CD14-positive monocyte (primary cell): ENCODE measurements around the gene STX8. TPM values are rescaled to one million over a fixed set of nuclear protein-coding genes. Genes with fewer than 3 reads are reported as not detected.

Experiments
- DNase-seq, 3 donors: peaks; one replicate each; pipeline ENCODE4 v3.0.0-alpha.2; 2011 to 2022
- H2AFZ ChIP-seq: 2 replicates; pipeline ENCODE4 v1.6.0; 2012; ENCODE audit warnings: mild to moderate bottlenecking, low read depth, low read length, inconsistent platforms; ENCODE audit not compliant: insufficient read depth, poor library complexity, severe bottlenecking
- H3K27ac ChIP-seq, 2 donors: 1 replicate in 1 of 2; 2 replicates in 1 of 2; pipeline ENCODE4 v1.5.1; 2012 to 2013; ENCODE audit warnings: low read length in 2 of 2, control low read depth in 1 of 2, inconsistent platforms in 1 of 2, low read depth in 1 of 2, mild to moderate bottlenecking in 1 of 2
- H3K27me3 ChIP-seq, 2 donors: one replicate each; pipeline versions ENCODE4 v1.6.0 to v1.6.1; 2011 to 2013; ENCODE audit warnings: low read length in 2 of 2; ENCODE audit not compliant: control insufficient read depth in 2 of 2, insufficient read depth in 2 of 2
- H3K36me3 ChIP-seq, 2 donors: replicated peaks in 1 of 2; 1 replicate in 1 of 2; 2 replicates in 1 of 2; pipeline versions ENCODE4 v1.5.1 to v1.6.1; 2012 to 2013; ENCODE audit warnings: low read length in 2 of 2, control low read depth in 1 of 2, inconsistent platforms in 1 of 2, mild to moderate bottlenecking in 1 of 2; ENCODE audit not compliant: insufficient read depth in 2 of 2, control insufficient read depth in 1 of 2
- H3K4me1 ChIP-seq, 2 donors: 1 replicate in 1 of 2; 2 replicates in 1 of 2; pipeline versions ENCODE4 v1.5.1 to v1.6.1; 2012 to 2013; ENCODE audit warnings: low read length in 2 of 2, control low read depth in 1 of 2, inconsistent platforms in 1 of 2, mild to moderate bottlenecking in 1 of 2, moderate library complexity in 1 of 2; ENCODE audit not compliant: insufficient read depth in 2 of 2, control insufficient read depth in 1 of 2
- H3K4me2 ChIP-seq: replicated peaks from 2 replicates; pipeline ENCODE3; 2012; ENCODE audit warnings: low read length, moderate library complexity, mild to moderate bottlenecking; ENCODE audit not compliant: poor library complexity, severe bottlenecking; ENCODE audit errors: extremely low read depth
- H3K4me3 ChIP-seq, 3 experiments: fragments of 200-600 bp in 1 of 3; sonication (generic) in 1 of 3; replicated peaks in 1 of 3; 1 replicate in 2 of 3; 2 replicates in 1 of 3; pipeline ENCODE4 v1.5.1; 2011 to 2013; ENCODE audit warnings: low read length in 3 of 3, mild to moderate bottlenecking in 3 of 3, control low read depth in 2 of 3, low read depth in 2 of 3, inconsistent platforms in 1 of 3, moderate library complexity in 1 of 3
- H3K79me2 ChIP-seq: 2 replicates; pipeline ENCODE4 v1.6.0; 2012; ENCODE audit warnings: mild to moderate bottlenecking, control low read depth, inconsistent platforms, low read length, moderate library complexity; ENCODE audit not compliant: insufficient read depth
- H3K9ac ChIP-seq: 2 replicates; pipeline ENCODE4 v1.6.0; 2017; ENCODE audit warnings: low read length, mild to moderate bottlenecking; ENCODE audit not compliant: insufficient read depth, poor library complexity, severe bottlenecking
- H3K9me3 ChIP-seq, 2 donors: replicated peaks in 1 of 2; 1 replicate in 1 of 2; 2 replicates in 1 of 2; pipeline versions ENCODE4 v1.5.1 to v1.6.1; 2012 to 2013; ENCODE audit warnings: low read length in 2 of 2, control low read depth in 1 of 2; ENCODE audit not compliant: control insufficient read depth in 1 of 2, insufficient read depth in 1 of 2
- H4K20me1 ChIP-seq: 2 replicates; pipeline ENCODE4 v1.6.0; 2012; ENCODE audit warnings: mild to moderate bottlenecking, low read length, control low read depth, moderate library complexity; ENCODE audit not compliant: insufficient read depth
- H3K27ac Mint-ChIP-seq, 7 donors: one replicate each; pipeline ENCODE4 v1.8.0; 2020; ENCODE audit warnings: mild to moderate bottlenecking in 7 of 7, mixed read lengths in 7 of 7, moderate library complexity in 6 of 7, inconsistent platforms in 2 of 7
- H3K27me3 Mint-ChIP-seq, 3 donors: one replicate each; pipeline ENCODE4 v1.8.0; 2021 to 2022; ENCODE audit warnings: low read depth in 3 of 3, mild to moderate bottlenecking in 3 of 3, mixed read lengths in 3 of 3, moderate library complexity in 3 of 3, inconsistent platforms in 1 of 3
- H3K36me3 Mint-ChIP-seq, 2 donors: one replicate each; pipeline ENCODE4 v1.8.0; 2020; ENCODE audit warnings: mixed read lengths in 2 of 2, inconsistent platforms in 1 of 2, mild to moderate bottlenecking in 1 of 2
- H3K4me1 Mint-ChIP-seq: one replicate; pipeline ENCODE4 v1.8.0; 2020; ENCODE audit warnings: mild to moderate bottlenecking, mixed read lengths
- H3K4me3 Mint-ChIP-seq, 2 donors: one replicate each; pipeline ENCODE4 v1.8.0; 2020; ENCODE audit warnings: mild to moderate bottlenecking in 2 of 2, mixed read lengths in 2 of 2, moderate library complexity in 1 of 2
- H3K9me3 Mint-ChIP-seq, 7 donors: one replicate each; pipeline ENCODE4 v1.8.0; 2020 to 2022; ENCODE audit warnings: mixed read lengths in 7 of 7, mild to moderate bottlenecking in 6 of 7, moderate library complexity in 6 of 7, inconsistent platforms in 2 of 7
- CTCF ChIP-seq: fragments of 200-600 bp; IDR thresholded peaks from one replicate; pipeline ENCODE4 v1.8.0; 2022; ENCODE audit warnings: antibody characterized with exemption, mild to moderate bottlenecking
- WGBS: methylation state at CpG from one replicate; pipeline ENCODE4 v1.1.5; 2013; ENCODE audit warnings: missing lambda C conversion rate; ENCODE audit not compliant: insufficient coverage; 5-methylcytosine and 5-hydroxymethylcytosine counted together
- intact Hi-C, 2 donors: fragments of 100-400 bp; cut with micrococcal nuclease; formaldehyde crosslinking; loops; one replicate each; pipeline versions ENCODE4 v1.15.0 to v1.15.1; 2023
- polyA plus RNA-seq, 3 donors: library from polyadenylated mRNA; depleted of rRNA in 1 of 3; unstranded in 2 of 3; stranded (reverse) in 1 of 3; fragments of 300-500 nt in 2 of 3; fragments of >200 nt in 1 of 3; fragmentation: Illumina TruSeq in 2 of 3; gene quantifications; 1 replicate in 2 of 3; 2 replicates in 1 of 3; pipeline ENCODE4 v1.2.3, GENCODE V29; 2012 to 2021

STX8 gene
- polyA plus RNA-seq, 3 donors: 44.4 to 170 (median 142) TPM

- H3K27me3 ChIP-seq: no peaks in the 10 kb centered on the region
- H3K36me3 Mint-ChIP-seq: peaks cover 20 to 34% of the 10 kb centered on the region in 2 donors
- no peaks in the 10 kb centered on the region for H4K20me1 ChIP-seq
- peaks cover 7 to 10% of the 10 kb centered on the region in 2 donors for H3K36me3 ChIP-seq
- DNase-seq: no peak
- H3K27me3 Mint-ChIP-seq: no peaks in the 10 kb centered on the region
- H2AFZ ChIP-seq: no peak overlapping the region
- H3K4me2 ChIP-seq: no peak overlapping the region
- H3K9me3 ChIP-seq: no peaks in the 10 kb centered on the region
- H3K9ac ChIP-seq: no peak overlapping the region
- H3K4me3 ChIP-seq: no peak overlapping the region
- H3K79me2 ChIP-seq: no peaks in the 10 kb centered on the region
- H3K27ac ChIP-seq: no peak overlapping the region
- no peak for TF ChIP-seq CTCF
- WGBS: 92% methylated on average over 19 of the region's 21 CpGs
- no peak overlapping the region for H3K27ac Mint-ChIP-seq
- H3K4me3 Mint-ChIP-seq: no peak overlapping the region
- H3K9me3 Mint-ChIP-seq: peaks cover 0 to 2% (median 0%) of the 10 kb centered on the region in 7 donors
- H3K4me1 Mint-ChIP-seq: no peaks in the 10 kb centered on the region
- no peaks in the 10 kb centered on the region for H3K4me1 ChIP-seq
- intact Hi-C loops: no loop called here
Observed at GRCh38 chr17:9249245-9249953, 326.2 kb downstream of the STX8 start.

GRCh38 chr17:9247401-9247938 is 328.1 kb downstream of the STX8 start:
- H3K27me3 Mint-ChIP-seq: no peaks in the 10 kb centered on the region
- Histone ChIP-seq H3K9ac (no peak overlapping the region), H3K4me3 (no peak overlapping the region), H4K20me1 (no peaks in the 10 kb centered on the region), H3K9me3 (no peaks in the 10 kb centered on the region), H3K79me2 (no peaks in the 10 kb centered on the region), H3K4me1 (no peaks in the 10 kb centered on the region), H3K27me3 (no peaks in the 10 kb centered on the region), H3K36me3 (peaks cover 7 to 10% of the 10 kb centered on the region in 2 donors), H2AFZ (no peak overlapping the region), H3K4me2 (no peak overlapping the region), H3K27ac (no peak overlapping the region)
- no peak for DNase-seq
- H3K4me3 Mint-ChIP-seq: no peak overlapping the region
- intact Hi-C loops: no loop called here
- H3K9me3 Mint-ChIP-seq: peaks cover 0 to 2% (median 0%) of the 10 kb centered on the region in 7 donors
- 96% methylated on average over 17 of the region's 21 CpGs for WGBS
- TF ChIP-seq CTCF: no peak
- peaks cover 13 to 31% of the 10 kb centered on the region in 2 donors for H3K36me3 Mint-ChIP-seq
- H3K27ac Mint-ChIP-seq: no peak overlapping the region
- peaks cover 3% of the 10 kb centered on the region for H3K4me1 Mint-ChIP-seq
